Immature natural killer cell (primary cell): ENCODE results near the gene PDCD11. TPM values are rescaled to one million over a fixed set of nuclear protein-coding genes. Genes with fewer than 3 reads are reported as not detected.

Experiments
- DNase-seq, 3 donors: peaks; one replicate each; pipeline ENCODE4 v3.0.0; 2022; ENCODE audit warnings: mixed read lengths in 1 of 3
- H3K27ac Mint-ChIP-seq, 6 donors: one replicate each; pipeline ENCODE4 v1.8.0; 2020; ENCODE audit warnings: mixed read lengths in 6 of 6, mild to moderate bottlenecking in 5 of 6, inconsistent platforms in 4 of 6, moderate library complexity in 3 of 6
- H3K27me3 Mint-ChIP-seq, 3 donors: one replicate each; pipeline ENCODE4 v1.8.0; 2020 to 2021; ENCODE audit warnings: low read depth in 3 of 3, mild to moderate bottlenecking in 3 of 3, mixed read lengths in 3 of 3, moderate library complexity in 3 of 3, inconsistent platforms in 1 of 3
- H3K36me3 Mint-ChIP-seq, 3 donors: one replicate each; pipeline ENCODE4 v1.8.0; 2020; ENCODE audit warnings: mixed read lengths in 3 of 3, inconsistent platforms in 2 of 3, mild to moderate bottlenecking in 2 of 3
- H3K4me1 Mint-ChIP-seq, 2 donors: one replicate each; pipeline ENCODE4 v1.8.0; 2020; ENCODE audit warnings: inconsistent platforms in 2 of 2, mild to moderate bottlenecking in 2 of 2, mixed read lengths in 2 of 2, moderate library complexity in 1 of 2
- H3K4me3 Mint-ChIP-seq, 5 donors: one replicate each; pipeline ENCODE4 v1.8.0; 2020; ENCODE audit warnings: mild to moderate bottlenecking in 5 of 5, mixed read lengths in 5 of 5, inconsistent platforms in 3 of 5, moderate library complexity in 3 of 5
- H3K9me3 Mint-ChIP-seq, 6 donors: one replicate each; pipeline ENCODE4 v1.8.0; 2020; ENCODE audit warnings: mild to moderate bottlenecking in 6 of 6, mixed read lengths in 6 of 6, inconsistent platforms in 4 of 6, moderate library complexity in 3 of 6
- polyA plus RNA-seq, 3 donors: library from polyadenylated mRNA; unstranded; fragments of 300-500 nt; fragmentation: Illumina TruSeq; gene quantifications; one replicate each; pipeline ENCODE4 v1.2.3, GENCODE V29; 2021

Gene PDCD11
- polyA plus RNA-seq, 3 donors from 2014 or later, result 0.67 to 12.0 (median 6.6) TPM

DNA sequence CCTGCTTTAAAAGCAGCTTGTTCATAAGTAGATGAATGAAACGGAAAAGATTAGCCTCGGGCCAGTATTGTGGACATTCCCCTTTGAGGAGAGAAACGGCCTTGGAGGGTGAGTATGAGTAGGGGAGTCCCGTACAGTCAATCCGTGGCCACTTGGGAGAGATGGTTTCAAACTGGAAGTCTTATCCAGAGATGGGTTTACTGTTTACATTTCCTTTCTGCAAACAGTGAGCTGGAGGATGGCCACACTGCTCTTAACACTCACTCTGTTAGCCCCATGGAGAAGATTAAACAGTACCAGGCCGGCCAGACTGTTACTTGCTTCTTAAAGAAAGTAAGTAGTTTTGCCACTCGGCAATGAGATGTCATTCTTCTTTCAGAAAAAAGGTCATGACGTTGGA lies 35.5 kb downstream of the PDCD11 start:
- no peak for DNase-seq
- Mint-ChIP-seq H3K36me3 (peaks cover 20 to 52% (median 30%) of the 10 kb centered on the region in 3 donors), H3K9me3 (no peaks in the 10 kb centered on the region), H3K27ac (no peak overlapping the region), H3K27me3 (peaks cover 0 to 2% (median 0%) of the 10 kb centered on the region in 3 donors), H3K4me3 (no peak overlapping the region), H3K4me1 (peaks cover 3 to 17% of the 10 kb centered on the region in 2 donors)

DNA sequence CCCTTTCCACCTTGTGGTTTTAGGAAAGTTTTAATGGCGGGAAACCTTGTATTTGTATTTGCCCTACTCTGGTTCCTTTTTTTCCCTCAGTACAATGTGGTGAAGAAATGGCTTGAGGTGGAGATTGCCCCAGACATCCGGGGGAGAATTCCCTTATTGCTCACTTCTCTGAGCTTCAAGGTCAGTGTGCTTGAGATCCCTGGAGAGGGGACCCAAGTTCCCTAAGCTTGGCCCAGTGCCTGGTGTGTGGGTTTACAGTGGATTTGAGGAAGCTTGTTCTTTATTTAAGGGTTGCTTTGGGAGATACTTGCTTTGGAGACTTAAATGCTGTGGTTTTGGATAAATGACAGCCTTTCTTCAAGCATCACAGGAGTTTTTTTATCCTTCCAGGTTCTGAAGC lies 37.4 kb downstream of the PDCD11 start:
- Mint-ChIP-seq H3K27me3 (peaks cover 0 to 2% (median 1%) of the 10 kb centered on the region in 3 donors), H3K36me3 (peaks cover 29 to 54% (median 33%) of the 10 kb centered on the region in 3 donors)

DNA sequence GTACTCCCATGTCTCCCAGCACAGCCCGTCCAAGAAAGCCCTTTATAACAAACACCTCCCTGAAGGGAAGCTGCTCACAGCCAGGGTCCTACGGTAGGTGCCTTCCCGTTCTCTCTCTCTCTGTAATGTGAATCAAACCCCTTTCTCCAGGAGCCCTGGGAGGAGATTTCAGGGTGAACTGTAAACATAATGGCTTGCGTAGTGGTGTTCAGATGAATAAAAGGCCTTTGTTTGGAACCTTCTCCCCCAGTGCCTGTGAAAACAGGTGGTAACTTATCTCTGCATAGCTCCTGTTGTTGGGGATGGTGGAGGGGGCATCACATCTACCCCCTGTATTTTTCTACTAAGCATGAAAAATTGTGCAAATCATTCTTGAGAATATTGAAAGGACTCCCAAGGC lies 43.4 kb downstream of the PDCD11 start:
- H3K9me3 Mint-ChIP-seq, result no peaks in the 10 kb centered on the region
- peaks cover 0 to 23% of the 10 kb centered on the region in 2 donors for H3K4me1 Mint-ChIP-seq
- peaks cover 11 to 38% (median 33%) of the 10 kb centered on the region in 3 donors for H3K36me3 Mint-ChIP-seq

More for the DNA sequence above, 37.4 kb downstream of the PDCD11 start:
- Mint-ChIP-seq H3K27ac (no peak overlapping the region), H3K4me1 (peaks cover 3 to 18% of the 10 kb centered on the region in 2 donors), H3K9me3 (no peaks in the 10 kb centered on the region), H3K4me3 (no peak overlapping the region)
- no peak for DNase-seq

DNA sequence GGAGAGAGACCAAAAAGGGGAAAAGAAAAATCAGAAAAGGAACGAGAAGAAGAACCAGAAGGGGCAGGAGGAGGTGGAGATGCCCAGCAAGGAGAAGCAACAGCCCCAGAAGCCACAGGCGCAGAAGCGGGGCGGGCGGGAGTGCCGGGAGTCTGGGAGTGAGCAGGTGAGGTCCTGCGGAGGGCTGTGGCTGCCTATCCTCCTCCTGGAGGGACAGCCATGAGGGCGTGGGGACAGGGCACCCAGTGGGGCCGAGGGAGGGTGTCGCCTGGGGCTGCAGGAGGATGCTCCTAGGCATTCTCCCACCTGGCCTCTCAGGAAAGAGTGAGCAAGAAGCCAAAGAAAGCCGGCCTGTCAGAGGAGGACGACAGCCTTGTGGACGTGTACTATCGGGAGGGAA lies 44.0 kb downstream of the PDCD11 start:
- Mint-ChIP-seq H3K27me3 (peaks cover 0 to 2% (median 1%) of the 10 kb centered on the region in 3 donors), H3K4me3 (no peak overlapping the region), H3K27ac (peak overlapping the region in 2 of 6 donors; percentile 31 to 59), H3K4me1 (peaks cover 0 to 28% of the 10 kb centered on the region in 2 donors), H3K9me3 (no peaks in the 10 kb centered on the region), H3K36me3 (peaks cover 11 to 38% (median 32%) of the 10 kb centered on the region in 3 donors)
- DNase-seq, result no peak

More for the DNA sequence above, 43.4 kb downstream of the PDCD11 start:
- peaks cover 0 to 2% (median 1%) of the 10 kb centered on the region in 3 donors for H3K27me3 Mint-ChIP-seq
- H3K4me3 Mint-ChIP-seq, result no peak overlapping the region
- no peak overlapping the region for H3K27ac Mint-ChIP-seq
- no peak for DNase-seq

GRCh38 chr10:103441206-103441605 lies 44.8 kb downstream of the PDCD11 start:
- DNase-seq, result no peak
- peaks cover 11 to 41% (median 33%) of the 10 kb centered on the region in 3 donors for H3K36me3 Mint-ChIP-seq
- peaks cover 0 to 2% (median 1%) of the 10 kb centered on the region in 3 donors for H3K27me3 Mint-ChIP-seq
- H3K4me1 Mint-ChIP-seq, result peaks cover 2 to 32% of the 10 kb centered on the region in 2 donors
- H3K4me3 Mint-ChIP-seq, result no peak overlapping the region
- H3K9me3 Mint-ChIP-seq, result no peaks in the 10 kb centered on the region
- H3K27ac Mint-ChIP-seq, result no peak overlapping the region

DNA sequence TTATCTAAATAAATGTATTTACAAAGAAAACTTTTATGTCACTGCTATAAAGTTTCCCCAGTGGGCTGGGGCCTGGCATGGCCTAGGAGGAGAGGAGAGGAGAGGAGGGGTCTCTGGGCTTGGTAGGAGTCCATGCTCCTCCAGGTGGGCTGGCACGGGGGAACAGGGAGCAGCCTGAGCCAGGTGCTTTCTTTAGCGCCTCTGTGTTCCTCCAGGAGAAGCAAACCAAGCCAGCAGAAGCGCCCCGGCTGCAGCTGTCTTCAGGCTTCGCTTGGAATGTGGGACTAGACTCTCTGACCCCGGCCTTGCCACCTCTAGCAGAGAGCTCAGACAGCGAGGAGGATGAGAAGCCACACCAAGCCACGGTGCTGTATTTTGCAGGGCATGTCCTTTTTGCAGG lies 45.2 kb downstream of the PDCD11 start:
- H3K27ac Mint-ChIP-seq, result peak overlapping the region in 3 of 6 donors; percentile 16 to 58 (median 36)
- peaks cover 8 to 40% (median 29%) of the 10 kb centered on the region in 3 donors for H3K36me3 Mint-ChIP-seq
- peaks cover 3 to 32% of the 10 kb centered on the region in 2 donors for H3K4me1 Mint-ChIP-seq
- no peaks in the 10 kb centered on the region for H3K9me3 Mint-ChIP-seq
- no peak overlapping the region for H3K4me3 Mint-ChIP-seq
- H3K27me3 Mint-ChIP-seq, result peaks cover 0 to 2% (median 1%) of the 10 kb centered on the region in 3 donors
- DNase-seq, result no peak

DNA sequence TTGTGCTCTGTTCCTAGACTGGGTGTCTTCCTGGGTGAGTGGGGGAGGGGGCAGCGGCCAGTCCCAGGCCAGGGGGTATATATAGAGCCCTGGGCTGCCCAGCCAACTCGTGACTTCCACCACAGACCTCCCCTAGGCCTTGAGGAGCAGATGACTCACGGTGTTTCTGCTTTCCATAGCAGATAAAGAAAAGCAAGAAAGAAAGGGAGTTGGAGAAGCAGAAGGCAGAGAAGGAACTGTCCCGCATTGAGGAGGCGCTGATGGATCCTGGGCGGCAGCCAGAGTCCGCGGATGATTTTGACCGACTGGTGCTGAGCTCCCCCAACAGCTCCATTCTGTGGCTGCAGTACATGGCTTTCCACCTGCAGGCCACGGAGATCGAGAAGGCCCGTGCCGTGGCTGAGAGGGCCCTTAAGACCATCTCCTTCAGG lies 45.6 kb downstream of the PDCD11 start:
- H3K27me3 Mint-ChIP-seq, result peaks cover 0 to 2% (median 1%) of the 10 kb centered on the region in 3 donors
- peaks cover 4 to 36% (median 25%) of the 10 kb centered on the region in 3 donors for H3K36me3 Mint-ChIP-seq
- no peaks in the 10 kb centered on the region for H3K9me3 Mint-ChIP-seq
- peaks cover 3 to 32% of the 10 kb centered on the region in 2 donors for H3K4me1 Mint-ChIP-seq
- no peak for DNase-seq
- no peak overlapping the region for H3K4me3 Mint-ChIP-seq
- peak overlapping the region in 2 of 6 donors; percentile 16 to 36 for H3K27ac Mint-ChIP-seq

GRCh38 chr10:103443475-103444185 lies 47.2 kb downstream of the PDCD11 start:
- no peak for DNase-seq
- Mint-ChIP-seq H3K4me1 (peaks cover 12 to 46% of the 10 kb centered on the region in 2 donors), H3K27me3 (peaks cover 0 to 2% (median 0%) of the 10 kb centered on the region in 3 donors), H3K9me3 (no peaks in the 10 kb centered on the region), H3K27ac (peak overlapping the region in 5 of 6 donors; percentile 15 to 84 (median 57)), H3K4me3 (no peak overlapping the region), H3K36me3 (peaks cover 9 to 34% (median 15%) of the 10 kb centered on the region in 3 donors)

- DNase-seq, result no peak
- peak overlapping the region in 4 of 6 donors; percentile 18 to 88 (median 50) for H3K27ac Mint-ChIP-seq
- peaks cover 0 to 2% (median 2%) of the 10 kb centered on the region in 3 donors for H3K27me3 Mint-ChIP-seq
- peaks cover 21 to 54% of the 10 kb centered on the region in 2 donors for H3K4me1 Mint-ChIP-seq
- H3K4me3 Mint-ChIP-seq, result no peak overlapping the region
- peaks cover 17 to 41% (median 18%) of the 10 kb centered on the region in 3 donors for H3K36me3 Mint-ChIP-seq
- H3K9me3 Mint-ChIP-seq, result no peaks in the 10 kb centered on the region
Measured at GRCh38 chr10:103444478-103444877, 48.1 kb downstream of the PDCD11 start.

DNA sequence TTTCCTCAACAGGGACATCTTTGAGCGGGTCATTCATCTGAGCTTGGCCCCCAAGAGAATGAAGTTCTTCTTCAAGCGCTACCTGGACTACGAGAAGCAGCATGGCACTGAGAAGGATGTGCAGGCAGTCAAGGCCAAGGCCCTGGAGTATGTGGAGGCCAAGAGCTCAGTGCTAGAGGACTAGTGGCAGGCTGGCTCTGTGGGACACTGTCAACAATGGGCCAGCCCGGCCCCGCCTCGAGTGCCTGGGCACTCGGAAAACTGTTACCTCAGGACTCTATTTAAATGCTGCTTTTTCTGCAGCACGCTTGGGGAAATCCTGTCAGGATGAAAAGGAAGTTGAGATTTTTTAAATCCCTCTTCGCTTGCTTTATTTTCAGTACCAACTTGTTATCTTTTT lies 48.9 kb downstream of the PDCD11 start:
- Mint-ChIP-seq H3K27ac (peak overlapping the region in 3 of 6 donors; percentile 26 to 53 (median 42)), H3K4me1 (peaks cover 30 to 63% of the 10 kb centered on the region in 2 donors), H3K36me3 (peaks cover 15 to 43% (median 22%) of the 10 kb centered on the region in 3 donors), H3K9me3 (no peaks in the 10 kb centered on the region), H3K27me3 (peaks cover 2% of the 10 kb centered on the region in 3 donors), H3K4me3 (no peak overlapping the region)
- DNase-seq, result no peak

DNA sequence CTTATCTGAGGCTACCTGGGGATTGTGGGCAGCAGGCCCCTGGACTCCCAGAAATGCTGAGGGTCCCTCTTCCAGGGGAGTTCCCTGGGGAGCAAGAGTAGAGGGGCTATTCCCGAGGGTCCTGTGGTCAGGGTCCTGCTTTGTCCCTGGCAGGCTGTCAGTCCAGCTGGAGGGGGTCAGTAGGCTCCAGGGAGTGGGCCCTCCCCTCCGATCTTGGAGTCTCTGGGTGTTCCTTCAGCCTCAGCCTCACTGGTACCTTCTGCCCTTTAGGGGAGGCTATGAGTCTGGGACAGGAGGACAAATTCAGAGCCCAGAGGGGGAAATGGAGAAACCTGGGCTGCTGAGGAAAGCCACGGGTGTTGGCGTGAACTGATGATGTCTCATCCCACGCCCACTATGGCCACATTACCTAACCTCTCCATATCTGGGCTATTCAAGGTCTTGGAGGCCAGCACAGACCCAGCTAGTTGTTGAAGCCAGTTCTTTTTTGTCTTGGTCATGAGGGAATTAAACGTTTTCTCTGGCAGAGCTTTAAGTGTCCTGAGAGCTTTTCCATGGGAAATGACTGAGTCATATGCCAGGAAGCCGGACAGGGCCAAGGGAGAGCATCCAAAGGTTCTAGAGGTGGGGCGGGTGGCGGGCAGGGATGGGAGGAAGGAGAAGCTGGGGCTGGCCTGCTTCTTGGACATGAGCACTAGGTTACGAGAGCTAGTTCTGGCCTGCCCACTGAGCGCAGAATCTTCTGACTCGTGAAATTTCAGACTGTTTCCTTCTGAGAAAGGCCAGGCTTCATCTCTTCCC lies 49.5 kb downstream of the PDCD11 start:
- Mint-ChIP-seq H3K36me3 (peaks cover 11 to 48% (median 22%) of the 10 kb centered on the region in 3 donors), H3K4me1 (peaks cover 36 to 69% of the 10 kb centered on the region in 2 donors), H3K27me3 (peaks cover 2 to 3% (median 2%) of the 10 kb centered on the region in 3 donors), H3K4me3 (no peak overlapping the region), H3K9me3 (no peaks in the 10 kb centered on the region), H3K27ac (peak overlapping the region in 5 of 6 donors; percentile 40 to 82 (median 64))
- DNase-seq, result no peak

DNA sequence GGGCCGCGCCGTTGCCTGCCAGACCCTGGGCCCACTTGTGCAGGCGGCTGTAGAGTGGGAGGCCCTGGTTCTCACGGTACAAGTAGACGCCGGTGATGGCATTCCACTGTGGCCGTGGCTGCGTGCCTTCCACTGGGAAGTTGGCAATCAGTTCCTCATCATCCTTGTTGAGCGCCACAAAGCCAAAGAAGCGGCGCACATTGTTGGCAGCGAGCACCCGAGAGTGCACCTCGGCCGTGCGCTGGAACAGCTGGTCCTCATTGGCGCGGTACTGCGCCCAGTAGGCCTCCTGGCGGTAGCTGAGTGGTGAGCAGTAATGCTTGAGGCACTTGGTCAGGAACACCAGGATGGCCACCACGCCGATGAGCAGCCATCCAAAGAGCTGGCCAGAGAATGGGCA lies 50.8 kb downstream of the PDCD11 start:
- peak overlapping the region in 5 of 6 donors; percentile 74 to 87 (median 77) for H3K27ac Mint-ChIP-seq
- H3K4me3 Mint-ChIP-seq, result peak overlapping the region in 2 of 5 donors; percentile 14 to 30
- H3K9me3 Mint-ChIP-seq, result no peaks in the 10 kb centered on the region
- H3K36me3 Mint-ChIP-seq, result peaks cover 11 to 50% (median 22%) of the 10 kb centered on the region in 3 donors
- no peak for DNase-seq
- peaks cover 0 to 6% (median 2%) of the 10 kb centered on the region in 3 donors for H3K27me3 Mint-ChIP-seq
- H3K4me1 Mint-ChIP-seq, result peaks cover 40 to 72% of the 10 kb centered on the region in 2 donors

DNA sequence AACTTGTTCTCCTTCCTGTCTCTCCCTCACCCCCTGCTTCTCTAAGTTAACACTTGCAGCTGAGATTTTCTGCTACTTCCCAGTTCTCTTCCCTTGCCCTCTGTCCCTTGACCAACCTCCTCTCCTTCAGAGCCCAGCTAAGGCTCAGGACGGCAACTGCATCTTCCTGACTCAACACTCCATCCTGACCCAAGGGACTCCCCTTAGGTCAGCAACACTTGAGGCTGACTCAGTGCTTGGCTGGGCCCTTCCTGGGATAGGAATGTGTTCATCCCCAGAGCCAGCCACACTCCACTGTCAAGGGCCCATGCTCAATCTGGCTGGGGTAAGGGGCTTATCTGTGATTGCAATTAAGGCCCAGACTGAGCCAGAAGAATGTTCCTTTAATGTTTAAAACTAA lies 52.3 kb downstream of the PDCD11 start:
- Mint-ChIP-seq H3K27ac (peak overlapping the region; percentile 80 to 96 (median 89)), H3K9me3 (no peaks in the 10 kb centered on the region), H3K4me3 (peak overlapping the region; percentile 94 to 99 (median 97)), H3K27me3 (peaks cover 0 to 6% (median 2%) of the 10 kb centered on the region in 3 donors), H3K36me3 (peaks cover 11 to 44% (median 22%) of the 10 kb centered on the region in 3 donors), H3K4me1 (peaks cover 52 to 82% of the 10 kb centered on the region in 2 donors)
- DNase-seq, result no peak
